Prostate gland (tissue), 2 donors: Measurements from ENCODE around the gene PCYOX1L. TPM values are rescaled to one million over a fixed set of nuclear protein-coding genes. Genes with fewer than 3 reads are reported as not detected.

ENCODE experiments used
- DNase-seq: peaks from one replicate; pipeline ENCODE4 v3.0.0-alpha.2; 2019; ENCODE audit warnings: low spot score
- H3K27ac ChIP-seq, 2 donors: fragments of 200-600 bp; sonication (generic); 2 replicates each; pipeline ENCODE4 v1.5.1; 2017 to 2019
- H3K27me3 ChIP-seq: fragments of 200-600 bp; sonication (generic); replicated peaks from 2 replicates; pipeline ENCODE4 v1.5.1; 2019; ENCODE audit not compliant: insufficient read depth
- H3K36me3 ChIP-seq, 2 donors: fragments of 200-600 bp; sonication (generic); 1 replicate in 1 of 2; 2 replicates in 1 of 2; pipeline versions ENCODE4 v1.5.1 to v1.8.1; 2017 to 2019
- H3K4me1 ChIP-seq: fragments of 200-600 bp; sonication (generic); replicated peaks from 2 replicates; pipeline ENCODE4 v1.5.1; 2019
- H3K4me3 ChIP-seq, 2 donors: fragments of 200-600 bp; sonication (generic); 2 replicates each; pipeline ENCODE4 v1.5.1; 2017 to 2019
- H3K9me3 ChIP-seq: fragments of 200-600 bp; sonication (generic); 2 replicates; pipeline ENCODE4 v1.5.1; 2017
- POLR2A ChIP-seq: fragments of 450-650 bp; IDR thresholded peaks from one replicate; pipeline ENCODE4 v1.6.1; 2016; ENCODE audit warnings: antibody characterized with exemption, mild to moderate bottlenecking
- POLR2AphosphoS5 ChIP-seq: sonication (generic); formaldehyde crosslinking; IDR thresholded peaks from one replicate; pipeline ENCODE4 v1.6.1; 2017; ENCODE audit warnings: antibody characterized with exemption
- WGBS: methylation state at CpG from one replicate; pipeline ENCODE4 v1.1.5; 2018; 5-methylcytosine and 5-hydroxymethylcytosine counted together
- intact Hi-C: fragments of 100-400 bp; cut with DNase I; formaldehyde crosslinking; loops from one replicate; pipeline ENCODE4 v1.14.2; 2022
- total RNA-seq, 2 donors: library from RNA; depleted of rRNA; stranded (reverse); fragments of >200 nt; gene quantifications; one replicate each; pipeline ENCODE4 v1.1.0, GENCODE V29; 2016
- TF ChIP-seq, protein P1 (sequence below), 4 experiments: fragments of 200-600 bp in 2 of 4; fragments of 450-650 bp in 2 of 4; sonication (generic) in 2 of 4; IDR thresholded peaks; 1 replicate in 3 of 4; 2 replicates in 1 of 4; pipeline ENCODE4 v1.5.1; 2016 to 2019; ENCODE audit warnings: antibody characterized with exemption in 4 of 4, mild to moderate bottlenecking in 2 of 4, moderate library complexity in 2 of 4

The PCYOX1L gene
- total RNA-seq, 2 donors from 2014 or later = 7.7 to 20.7 TPM

DNA sequence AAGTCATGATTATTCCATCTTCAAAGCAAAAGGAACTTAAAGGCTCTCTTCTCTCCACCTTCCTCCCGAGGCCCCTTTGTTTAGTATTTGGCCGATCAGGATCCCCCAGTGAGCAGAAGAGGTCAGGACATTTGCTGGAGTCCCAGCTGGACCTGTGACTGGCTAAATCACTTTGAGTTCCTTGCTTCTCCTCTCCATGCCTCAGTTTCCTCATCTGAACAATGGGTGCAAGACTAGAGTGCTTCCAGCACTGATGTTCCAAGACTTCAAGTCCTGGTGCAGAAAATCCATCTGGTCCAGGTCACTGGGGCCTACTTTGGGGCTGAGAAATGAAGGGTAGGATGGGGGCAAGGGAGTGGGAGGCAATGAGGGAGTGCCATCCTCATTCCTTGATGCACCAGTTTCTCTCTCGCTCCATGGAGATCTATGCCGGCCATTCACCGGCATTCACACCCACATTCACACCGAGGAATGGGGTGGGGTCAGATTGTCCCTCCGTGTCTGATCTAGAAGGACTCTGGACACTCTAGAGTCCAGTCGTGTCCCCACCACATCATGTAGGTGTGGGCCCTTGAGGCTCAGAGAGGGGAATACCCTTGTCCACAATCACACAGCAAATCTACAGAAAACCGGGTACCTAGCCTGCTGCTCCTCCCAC lies 60.0 kb downstream of the PCYOX1L start:
- Histone ChIP-seq H3K4me3 (no peak overlapping the region), H3K9me3 (no peaks in the 10 kb centered on the region), H3K4me1 (no peaks in the 10 kb centered on the region), H3K27me3 (no peaks in the 10 kb centered on the region), H3K36me3 (peaks cover 0 to 3% of the 10 kb centered on the region in 2 donors), H3K27ac (peak overlapping the region; percentile 56 to 82)
- WGBS = 59% methylated on average over 9 of the region's 9 CpGs
- intact Hi-C loops = no loop called here
- peak; percentile 27 for TF ChIP-seq POLR2AphosphoS5
- no peak for TF ChIP-seq POLR2A
- DNase-seq = no peak

DNA sequence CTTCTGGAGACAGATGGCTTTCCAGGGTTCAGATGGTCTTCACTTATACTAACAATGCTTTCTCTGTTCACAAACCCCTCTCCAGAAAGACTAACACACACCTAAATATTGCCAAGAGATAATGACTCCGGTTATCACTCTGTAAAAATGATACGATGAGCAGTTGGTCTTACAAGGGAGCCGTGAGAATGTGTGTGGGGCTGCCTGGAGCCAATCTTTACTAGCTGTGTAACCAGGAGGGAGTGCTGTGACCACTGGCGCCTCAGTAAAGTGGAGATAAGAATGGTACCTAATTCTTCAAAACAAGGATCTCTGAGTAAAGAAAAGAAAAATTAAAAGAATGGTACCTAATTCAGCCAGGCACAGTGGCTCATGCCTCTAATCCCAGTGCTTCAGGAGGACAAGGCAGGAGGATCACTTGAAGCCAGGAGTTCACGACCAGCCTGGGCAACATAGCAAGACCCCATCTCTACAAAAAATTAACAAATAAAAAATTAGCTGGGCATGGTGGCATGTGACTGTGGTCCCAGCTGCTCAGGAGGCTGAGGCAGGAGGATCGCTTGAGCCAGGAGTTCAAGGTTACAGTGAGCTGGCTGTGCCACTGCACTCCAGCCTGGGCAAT lies 61.2 kb downstream of the PCYOX1L start:
- H3K4me3 ChIP-seq = no peak overlapping the region
- DNase-seq = no peak
- no peaks in the 10 kb centered on the region for H3K9me3 ChIP-seq
- H3K36me3 ChIP-seq = peaks cover 0 to 3% of the 10 kb centered on the region in 2 donors
- no peaks in the 10 kb centered on the region for H3K27me3 ChIP-seq
- H3K4me1 ChIP-seq = no peaks in the 10 kb centered on the region
- intact Hi-C loops = no loop called here
- peak overlapping the region; percentile 18 to 42 for H3K27ac ChIP-seq
- TF ChIP-seq, protein P1, sequence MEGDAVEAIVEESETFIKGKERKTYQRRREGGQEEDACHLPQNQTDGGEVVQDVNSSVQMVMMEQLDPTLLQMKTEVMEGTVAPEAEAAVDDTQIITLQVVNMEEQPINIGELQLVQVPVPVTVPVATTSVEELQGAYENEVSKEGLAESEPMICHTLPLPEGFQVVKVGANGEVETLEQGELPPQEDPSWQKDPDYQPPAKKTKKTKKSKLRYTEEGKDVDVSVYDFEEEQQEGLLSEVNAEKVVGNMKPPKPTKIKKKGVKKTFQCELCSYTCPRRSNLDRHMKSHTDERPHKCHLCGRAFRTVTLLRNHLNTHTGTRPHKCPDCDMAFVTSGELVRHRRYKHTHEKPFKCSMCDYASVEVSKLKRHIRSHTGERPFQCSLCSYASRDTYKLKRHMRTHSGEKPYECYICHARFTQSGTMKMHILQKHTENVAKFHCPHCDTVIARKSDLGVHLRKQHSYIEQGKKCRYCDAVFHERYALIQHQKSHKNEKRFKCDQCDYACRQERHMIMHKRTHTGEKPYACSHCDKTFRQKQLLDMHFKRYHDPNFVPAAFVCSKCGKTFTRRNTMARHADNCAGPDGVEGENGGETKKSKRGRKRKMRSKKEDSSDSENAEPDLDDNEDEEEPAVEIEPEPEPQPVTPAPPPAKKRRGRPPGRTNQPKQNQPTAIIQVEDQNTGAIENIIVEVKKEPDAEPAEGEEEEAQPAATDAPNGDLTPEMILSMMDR (IDR thresholded peaks at IDR 0.05) = no peak
- TF ChIP-seq POLR2AphosphoS5 = no peak
- no peak for TF ChIP-seq POLR2A
- 41% methylated on average over 6 of the region's 6 CpGs for WGBS

Other genes with a start within 250 kb of the PCYOX1L start
- gene ABLIM3, start 216.6 kb upstream of the PCYOX1L start, total RNA-seq = 10 to 100 TPM in 1 of 2 donors, 1 to 10 TPM in 1; 9.0 to 11.7 TPM
- 10 to 100 TPM in 1 of 2 donors, 1 to 10 TPM in 1; 8.4 to 10.3 TPM for gene AFAP1L1, start 86.2 kb upstream of the PCYOX1L start, total RNA-seq
- 10 to 100 TPM; 11.1 to 12.0 TPM for gene GRPEL2, start 12.5 kb upstream of the PCYOX1L start, total RNA-seq
- gene IL17B, start 21.2 kb downstream of the PCYOX1L start, total RNA-seq = 1 to 10 TPM in 1 of 2 donors, not detected in 1; 9.3 TPM
- 100 to 1,000 TPM; 219 to 269 TPM for gene CSNK1A1, start 193.4 kb downstream of the PCYOX1L start, total RNA-seq
- 10 to 100 TPM; 50.4 to 61.1 TPM for gene ARHGEF37, start 223.5 kb downstream of the PCYOX1L start, total RNA-seq